ENCODE results near the gene TTC21B.
A peak's percentile ranks its signal among the peaks of the same experiment; 100 is the strongest.

The TTC21B gene

GRCh38 chr2:165827921-165828276, 125.7 kb downstream of the TTC21B start:
- no peak for DNase-seq

DNA sequence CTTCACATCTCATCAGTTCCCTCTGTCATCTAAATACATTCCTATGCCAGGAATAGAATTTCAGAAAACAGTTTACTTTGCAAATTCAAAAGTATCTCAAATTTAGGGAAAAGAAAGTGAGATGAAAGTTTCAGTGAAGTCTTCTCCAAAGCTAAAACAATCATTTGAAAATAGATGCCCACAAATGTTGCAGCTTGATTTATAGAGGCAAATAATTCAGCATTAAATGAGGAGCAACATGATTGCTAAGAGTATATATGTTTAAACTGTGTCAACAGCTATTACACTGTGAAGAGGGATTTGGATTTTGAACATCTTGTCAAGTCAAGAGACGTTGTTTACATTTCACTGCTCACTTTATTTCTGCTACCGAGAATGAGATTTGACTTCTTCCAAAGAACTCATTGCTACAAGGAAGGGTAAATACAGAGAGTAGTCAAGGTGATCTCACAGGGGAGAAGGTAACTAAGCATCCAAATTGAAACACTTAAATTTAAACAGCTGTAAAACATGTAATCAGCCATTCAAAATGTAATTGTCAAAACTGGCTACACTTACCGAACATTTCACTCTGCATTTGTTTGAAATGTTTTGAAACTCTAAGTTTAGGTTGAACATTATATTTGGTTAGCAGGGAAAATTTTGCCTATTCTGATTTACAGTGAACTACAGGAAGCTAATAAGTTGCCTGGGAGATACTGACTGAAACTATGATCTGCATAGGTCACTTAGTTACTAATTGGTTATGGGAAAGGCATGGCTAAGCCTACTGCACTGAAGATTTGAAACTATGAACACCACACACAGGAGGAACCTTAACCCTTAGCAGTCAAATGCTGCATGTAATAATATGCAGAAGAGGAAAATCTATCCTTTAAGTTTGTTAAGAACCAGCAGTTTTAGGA, 126.3 kb downstream of the TTC21B start:
- DNase-seq = peak; percentile 4

DNA sequence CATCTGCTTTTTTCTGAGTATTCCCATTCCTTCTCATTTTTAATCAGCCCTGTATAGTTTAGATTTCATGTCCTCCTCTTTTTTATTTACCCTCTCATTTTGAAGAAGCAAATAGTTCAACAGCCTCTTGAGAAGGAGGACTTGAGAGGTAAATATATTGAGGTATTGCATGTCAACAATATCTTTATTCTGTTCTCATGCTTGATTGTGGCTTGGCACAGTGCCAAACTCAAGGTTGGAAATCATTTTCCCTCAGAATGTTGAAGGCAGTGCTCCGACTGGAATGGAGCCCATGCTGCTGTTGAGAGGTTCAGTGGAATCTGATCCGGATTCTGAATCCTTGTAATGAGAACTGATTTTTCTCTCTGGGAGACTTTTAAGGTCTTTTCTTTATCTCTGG, 128.5 kb downstream of the TTC21B start:
- DNase-seq = peak; percentile 26

Data from NCI-H774 (cell line).